Glutamatergic neuron (in vitro differentiated cells): ENCODE results near the gene TBC1D8. TPM values are rescaled to one million over a fixed set of nuclear protein-coding genes. Genes with fewer than 3 reads are reported as not detected.
A peak's percentile ranks its signal among the peaks of the same experiment; 100 is the strongest.

Experiments
- DNase-seq: peaks from one replicate; pipeline ENCODE4 v3.0.0; 2022
- H3K27ac Mint-ChIP-seq: one replicate; pipeline ENCODE4 v1.8.0; 2020; ENCODE audit warnings: mild to moderate bottlenecking, mixed read lengths, inconsistent platforms; ENCODE audit not compliant: unreplicated experiment
- H3K27me3 Mint-ChIP-seq: one replicate; pipeline ENCODE4 v1.8.0; 2020; ENCODE audit warnings: mild to moderate bottlenecking, moderate library complexity, mixed read lengths, inconsistent platforms; ENCODE audit not compliant: unreplicated experiment
- H3K36me3 Mint-ChIP-seq: one replicate; pipeline ENCODE4 v1.8.0; 2020; ENCODE audit warnings: mild to moderate bottlenecking, mixed read lengths, inconsistent platforms; ENCODE audit not compliant: unreplicated experiment
- H3K4me1 Mint-ChIP-seq: one replicate; pipeline ENCODE4 v1.8.0; 2020; ENCODE audit warnings: mild to moderate bottlenecking, low read depth, mixed read lengths, inconsistent platforms; ENCODE audit not compliant: unreplicated experiment
- H3K4me3 Mint-ChIP-seq: one replicate; pipeline ENCODE4 v1.8.0; 2020; ENCODE audit warnings: mild to moderate bottlenecking, mixed read lengths, inconsistent platforms; ENCODE audit not compliant: unreplicated experiment
- H3K9me3 Mint-ChIP-seq: one replicate; pipeline ENCODE4 v1.8.0; 2020; ENCODE audit warnings: mild to moderate bottlenecking, moderate library complexity, mixed read lengths, inconsistent platforms; ENCODE audit not compliant: unreplicated experiment
- total RNA-seq: library from RNA; stranded (reverse); fragmentation: NEBNext Ultra II Directional; extraction: Animal tissue kit (Norgen Biotek cat#: 25700); gene quantifications from one replicate; pipeline ENCODE4 v1.2.1, GENCODE V29; 2021; ENCODE audit not compliant: unreplicated experiment
- TF ChIP-seq, protein P1 (sequence below): fragments of 200-600 bp; sonication (generic); IDR thresholded peaks from one replicate; pipeline ENCODE4 v1.5.0; 2021; ENCODE audit not compliant: partially characterized antibody, unreplicated experiment

Gene TBC1D8
- total RNA-seq, 1 donor from 2014 or later, result 14.6 TPM

DNA sequence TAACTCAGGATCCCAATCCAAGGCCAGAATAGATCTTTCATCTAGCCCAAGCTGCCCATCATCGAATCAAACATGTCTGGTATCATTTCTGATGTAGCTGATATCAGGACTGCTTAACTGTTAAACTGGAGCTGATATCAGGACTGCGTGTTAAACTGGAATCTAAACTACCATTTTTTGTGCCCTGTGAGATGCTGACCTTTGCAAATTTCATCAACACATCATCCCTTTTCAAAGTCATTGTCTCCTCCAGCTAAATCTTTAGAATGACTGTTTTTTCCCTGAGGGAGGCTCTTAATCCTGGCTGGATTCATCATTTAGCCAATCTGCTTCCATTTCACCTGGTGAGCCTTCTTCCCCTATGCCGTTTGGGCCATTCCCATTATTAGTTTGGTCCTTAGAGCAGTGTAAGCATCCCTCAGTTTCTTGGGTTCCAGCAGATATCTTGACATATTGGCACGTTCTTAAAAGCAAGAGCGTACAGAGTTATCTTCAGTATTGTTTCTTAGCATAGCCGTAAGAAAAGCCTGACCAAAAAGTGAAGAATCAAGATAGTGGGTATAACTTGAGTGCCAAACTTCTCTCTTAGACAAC, 136.8 kb downstream of the TBC1D8 start:
- Mint-ChIP-seq H3K9me3 (no peaks in the 10 kb centered on the region), H3K36me3 (no peaks in the 10 kb centered on the region), H3K27me3 (no peaks in the 10 kb centered on the region), H3K4me3 (no peak overlapping the region), H3K27ac (no peak overlapping the region), H3K4me1 (no peaks in the 10 kb centered on the region)
- TF ChIP-seq, protein P1, sequence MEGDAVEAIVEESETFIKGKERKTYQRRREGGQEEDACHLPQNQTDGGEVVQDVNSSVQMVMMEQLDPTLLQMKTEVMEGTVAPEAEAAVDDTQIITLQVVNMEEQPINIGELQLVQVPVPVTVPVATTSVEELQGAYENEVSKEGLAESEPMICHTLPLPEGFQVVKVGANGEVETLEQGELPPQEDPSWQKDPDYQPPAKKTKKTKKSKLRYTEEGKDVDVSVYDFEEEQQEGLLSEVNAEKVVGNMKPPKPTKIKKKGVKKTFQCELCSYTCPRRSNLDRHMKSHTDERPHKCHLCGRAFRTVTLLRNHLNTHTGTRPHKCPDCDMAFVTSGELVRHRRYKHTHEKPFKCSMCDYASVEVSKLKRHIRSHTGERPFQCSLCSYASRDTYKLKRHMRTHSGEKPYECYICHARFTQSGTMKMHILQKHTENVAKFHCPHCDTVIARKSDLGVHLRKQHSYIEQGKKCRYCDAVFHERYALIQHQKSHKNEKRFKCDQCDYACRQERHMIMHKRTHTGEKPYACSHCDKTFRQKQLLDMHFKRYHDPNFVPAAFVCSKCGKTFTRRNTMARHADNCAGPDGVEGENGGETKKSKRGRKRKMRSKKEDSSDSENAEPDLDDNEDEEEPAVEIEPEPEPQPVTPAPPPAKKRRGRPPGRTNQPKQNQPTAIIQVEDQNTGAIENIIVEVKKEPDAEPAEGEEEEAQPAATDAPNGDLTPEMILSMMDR, result no peak
- DNase-seq, result no peak

- TF ChIP-seq, protein P1, result peak; percentile 87
- Mint-ChIP-seq H3K27ac (no peak overlapping the region), H3K4me1 (no peaks in the 10 kb centered on the region), H3K4me3 (no peak overlapping the region), H3K27me3 (peaks cover 3% of the 10 kb centered on the region), H3K9me3 (no peaks in the 10 kb centered on the region), H3K36me3 (no peaks in the 10 kb centered on the region)
- no peak for DNase-seq
Observed at GRCh38 chr2:101012706-101013181, 138.4 kb downstream of the TBC1D8 start.

DNA sequence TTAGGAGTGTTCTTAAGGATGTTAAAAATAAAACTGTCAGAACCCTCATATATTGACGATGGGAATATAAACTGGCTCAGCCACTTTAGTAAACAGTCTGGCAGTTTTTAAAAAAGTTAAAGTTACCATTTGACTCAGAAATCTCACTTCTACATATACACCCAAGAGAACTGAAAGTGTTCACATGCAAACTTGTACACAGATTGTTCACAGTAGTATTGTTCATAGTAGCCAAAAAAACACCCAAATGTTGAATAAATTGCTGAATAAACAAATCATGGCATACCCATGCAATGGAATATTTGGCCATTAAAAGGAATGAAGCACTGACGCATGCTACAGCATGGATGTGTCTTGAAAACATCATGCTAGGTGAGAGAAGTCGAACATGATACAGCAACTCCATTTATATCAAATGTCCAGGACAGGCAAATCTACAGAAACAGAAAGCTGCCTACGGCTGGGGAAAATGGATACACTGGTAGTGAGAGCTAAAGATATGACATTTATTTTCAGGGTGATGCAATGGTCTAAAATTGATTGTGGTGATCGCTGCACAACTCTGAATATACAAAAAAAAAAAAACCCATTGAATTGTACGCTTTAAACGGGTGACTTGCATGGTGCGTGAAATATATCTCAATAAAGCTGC, 139.0 kb downstream of the TBC1D8 start:
- no peak for DNase-seq
- Mint-ChIP-seq H3K27me3 (peaks cover 3% of the 10 kb centered on the region), H3K4me1 (no peaks in the 10 kb centered on the region), H3K9me3 (no peaks in the 10 kb centered on the region), H3K36me3 (no peaks in the 10 kb centered on the region), H3K27ac (no peak overlapping the region), H3K4me3 (no peak overlapping the region)
- TF ChIP-seq, protein P1, result no peak

- Mint-ChIP-seq H3K4me1 (no peaks in the 10 kb centered on the region), H3K27me3 (peaks cover 3% of the 10 kb centered on the region), H3K27ac (no peak overlapping the region), H3K9me3 (no peaks in the 10 kb centered on the region), H3K4me3 (no peak overlapping the region), H3K36me3 (no peaks in the 10 kb centered on the region)
- TF ChIP-seq, protein P1, result no peak
- no peak for DNase-seq
Observed at GRCh38 chr2:101011152-101011551, 140.0 kb downstream of the TBC1D8 start.
